CD8-positive, alpha-beta memory T cell (primary cell): ENCODE measurements around the gene ZNF462. TPM values are rescaled to one million over a fixed set of nuclear protein-coding genes. Genes with fewer than 3 reads are reported as not detected.
A peak's percentile ranks its signal among the peaks of the same experiment; 100 is the strongest.

Experiments used
- CTCF ChIA-PET: fragments of 350-600 bp; sonication (Branson Sonifier 250); formaldehyde crosslinking; loops from one replicate; lab custom pipeline; 2021; ENCODE audit warnings: antibody characterized with exemption; lab: Charles Lee
- POLR2A ChIA-PET: fragments of 350-600 bp; sonication (Branson Sonifier 250); formaldehyde crosslinking; loops from one replicate; lab custom pipeline; 2021; ENCODE audit warnings: antibody characterized with exemption; lab: Charles Lee
- DNase-seq, 5 donors: peaks; one replicate each; pipeline versions ENCODE4 v3.0.0 to v3.0.0-alpha.2; 2020 to 2022; ENCODE audit warnings: mixed read lengths in 1 of 5
- H3K27ac ChIP-seq: one replicate; pipeline ENCODE4 v1.7.0; 2013; ENCODE audit warnings: low read depth, mild to moderate bottlenecking, low read length, moderate library complexity
- H3K27me3 ChIP-seq: 2 replicates; pipeline ENCODE4 v1.7.0; 2013; ENCODE audit warnings: low read length, mild to moderate bottlenecking; ENCODE audit not compliant: insufficient read depth, poor library complexity, severe bottlenecking
- H3K36me3 ChIP-seq: 2 replicates; pipeline ENCODE4 v1.7.0; 2013; ENCODE audit warnings: mild to moderate bottlenecking, low read length, moderate library complexity; ENCODE audit not compliant: insufficient read depth
- H3K4me1 ChIP-seq: 2 replicates; pipeline ENCODE4 v1.7.0; 2013; ENCODE audit warnings: mild to moderate bottlenecking, low read length, moderate library complexity; ENCODE audit not compliant: insufficient read depth
- H3K4me3 ChIP-seq: 2 replicates; pipeline ENCODE4 v1.7.0; 2013; ENCODE audit warnings: mild to moderate bottlenecking, low read length
- H3K9me3 ChIP-seq: 2 replicates; pipeline ENCODE4 v1.7.0; 2013; ENCODE audit warnings: mild to moderate bottlenecking, low read length
- H3K27ac Mint-ChIP-seq, 8 donors: one replicate each; pipeline ENCODE4 v1.8.0; 2020 to 2021; ENCODE audit warnings: mixed read lengths in 8 of 8, mild to moderate bottlenecking in 6 of 8, inconsistent platforms in 3 of 8, moderate library complexity in 3 of 8
- H3K27me3 Mint-ChIP-seq, 2 donors: one replicate each; pipeline ENCODE4 v1.8.0; 2020 to 2021; ENCODE audit warnings: mixed read lengths in 2 of 2, mild to moderate bottlenecking in 1 of 2, moderate library complexity in 1 of 2
- H3K36me3 Mint-ChIP-seq, 3 donors: one replicate each; pipeline ENCODE4 v1.8.0; 2020 to 2021; ENCODE audit warnings: mixed read lengths in 3 of 3, inconsistent platforms in 1 of 3, mild to moderate bottlenecking in 1 of 3
- H3K4me1 Mint-ChIP-seq, 3 donors: one replicate each; pipeline ENCODE4 v1.8.0; 2020 to 2021; ENCODE audit warnings: mixed read lengths in 3 of 3, inconsistent platforms in 1 of 3, mild to moderate bottlenecking in 1 of 3
- H3K4me3 Mint-ChIP-seq, 7 donors: one replicate each; pipeline ENCODE4 v1.8.0; 2020 to 2021; ENCODE audit warnings: mixed read lengths in 7 of 7, mild to moderate bottlenecking in 6 of 7, moderate library complexity in 4 of 7, inconsistent platforms in 2 of 7
- H3K9me3 Mint-ChIP-seq, 5 donors: one replicate each; pipeline ENCODE4 v1.8.0; 2020 to 2022; ENCODE audit warnings: mixed read lengths in 5 of 5, mild to moderate bottlenecking in 3 of 5, moderate library complexity in 2 of 5, inconsistent platforms in 1 of 5
- polyA plus RNA-seq: library from polyadenylated mRNA; unstranded; fragments of 300-500 nt; fragmentation: Illumina TruSeq; gene quantifications from one replicate; pipeline ENCODE4 v1.2.3, GENCODE V29; 2021
- total RNA-seq, 2 experiments: library from RNA; stranded (reverse); gene quantifications; one replicate each; pipeline ENCODE4 v1.2.3, GENCODE V29; 2021

The ZNF462 gene
- total and polyA plus RNA-seq, 3 experiments from 2014 or later: 0.13 to 0.18 TPM; not detected in 1

- Mint-ChIP-seq H3K4me1 (peaks cover 4 to 8% (median 5%) of the 10 kb centered on the region in 3 donors), H3K27me3 (peaks cover 31 to 43% of the 10 kb centered on the region in 2 donors), H3K9me3 (peaks cover 10 to 24% (median 13%) of the 10 kb centered on the region in 5 donors), H3K27ac (no peak overlapping the region), H3K36me3 (no peaks in the 10 kb centered on the region), H3K4me3 (no peak overlapping the region)
- Histone ChIP-seq H3K9me3 (no peaks in the 10 kb centered on the region), H3K27me3 (no peaks in the 10 kb centered on the region), H3K36me3 (no peaks in the 10 kb centered on the region), H3K4me3 (no peak overlapping the region), H3K4me1 (peaks cover 5% of the 10 kb centered on the region), H3K27ac (no peak overlapping the region)
- POLR2A ChIA-PET: no interaction called here
- CTCF ChIA-PET: no interaction called here
- no peak for DNase-seq
Observed at GRCh38 chr9:106857811-106858470, 5.0 kb upstream of the ZNF462 start.

GRCh38 chr9:106859957-106860720, 2.8 kb upstream of the ZNF462 start:
- Histone ChIP-seq H3K9me3 (no peaks in the 10 kb centered on the region), H3K4me3 (no peak overlapping the region), H3K4me1 (peaks cover 5% of the 10 kb centered on the region), H3K27ac (no peak overlapping the region), H3K27me3 (no peaks in the 10 kb centered on the region), H3K36me3 (no peaks in the 10 kb centered on the region)
- no peak overlapping the region for H3K27ac Mint-ChIP-seq
- DNase-seq: no peak
- H3K4me3 Mint-ChIP-seq: peak overlapping the region in 2 of 7 donors; percentile 28
- CTCF ChIA-PET: no interaction called here
- peaks cover 35 to 59% of the 10 kb centered on the region in 2 donors for H3K27me3 Mint-ChIP-seq
- no peaks in the 10 kb centered on the region for H3K36me3 Mint-ChIP-seq
- peaks cover 4 to 10% (median 9%) of the 10 kb centered on the region in 3 donors for H3K4me1 Mint-ChIP-seq
- POLR2A ChIA-PET: no interaction called here
- H3K9me3 Mint-ChIP-seq: peaks cover 10 to 32% (median 14%) of the 10 kb centered on the region in 5 donors

- peaks cover 37 to 67% of the 10 kb centered on the region in 2 donors for H3K27me3 Mint-ChIP-seq
- peaks cover 4 to 10% (median 9%) of the 10 kb centered on the region in 3 donors for H3K4me1 Mint-ChIP-seq
- ChIA-PET POLR2A (no interaction called here), CTCF (no interaction called here)
- peaks cover 5% of the 10 kb centered on the region for H3K4me1 ChIP-seq
- no peaks in the 10 kb centered on the region for H3K36me3 ChIP-seq
- no peak overlapping the region for H3K27ac ChIP-seq
- peaks cover 10 to 37% (median 16%) of the 10 kb centered on the region in 5 donors for H3K9me3 Mint-ChIP-seq
- H3K4me3 ChIP-seq: no peak overlapping the region
- no peaks in the 10 kb centered on the region for H3K36me3 Mint-ChIP-seq
- peak overlapping the region in 2 of 7 donors; percentile 28 to 29 for H3K4me3 Mint-ChIP-seq
- H3K27me3 ChIP-seq: no peaks in the 10 kb centered on the region
- H3K27ac Mint-ChIP-seq: no peak overlapping the region
- no peak for DNase-seq
- no peaks in the 10 kb centered on the region for H3K9me3 ChIP-seq
Observed at GRCh38 chr9:106860721-106861639, 2.0 kb upstream of the ZNF462 start.

GRCh38 chr9:106861640-106862109, 1.3 kb upstream of the ZNF462 start:
- Histone ChIP-seq H3K27me3 (no peaks in the 10 kb centered on the region), H3K9me3 (no peaks in the 10 kb centered on the region), H3K27ac (no peak overlapping the region), H3K4me3 (no peak overlapping the region), H3K36me3 (no peaks in the 10 kb centered on the region), H3K4me1 (peaks cover 5% of the 10 kb centered on the region)
- Mint-ChIP-seq H3K9me3 (peaks cover 10 to 37% (median 16%) of the 10 kb centered on the region in 5 donors), H3K4me1 (peaks cover 4 to 10% (median 9%) of the 10 kb centered on the region in 3 donors), H3K4me3 (peak overlapping the region in 2 of 7 donors; percentile 19 to 29), H3K27ac (no peak overlapping the region), H3K36me3 (no peaks in the 10 kb centered on the region), H3K27me3 (peaks cover 37 to 67% of the 10 kb centered on the region in 2 donors)
- ChIA-PET CTCF (no interaction called here), POLR2A (no interaction called here)
- no peak for DNase-seq

- no peaks in the 10 kb centered on the region for H3K27me3 ChIP-seq
- H3K9me3 ChIP-seq: no peaks in the 10 kb centered on the region
- peaks cover 37 to 67% of the 10 kb centered on the region in 2 donors for H3K27me3 Mint-ChIP-seq
- H3K27ac ChIP-seq: no peak overlapping the region
- no peaks in the 10 kb centered on the region for H3K36me3 ChIP-seq
- POLR2A ChIA-PET: no interaction called here
- peaks cover 4 to 10% (median 9%) of the 10 kb centered on the region in 3 donors for H3K4me1 Mint-ChIP-seq
- peak overlapping the region in 5 of 7 donors; percentile 18 to 83 (median 60) for H3K4me3 Mint-ChIP-seq
- DNase-seq: no peak
- H3K27ac Mint-ChIP-seq: no peak overlapping the region
- H3K4me3 ChIP-seq: no peak overlapping the region
- H3K36me3 Mint-ChIP-seq: no peaks in the 10 kb centered on the region
- H3K9me3 Mint-ChIP-seq: peaks cover 10 to 37% (median 16%) of the 10 kb centered on the region in 5 donors
- CTCF ChIA-PET: no interaction called here
- H3K4me1 ChIP-seq: peaks cover 5% of the 10 kb centered on the region
Observed at GRCh38 chr9:106862110-106862820, 701 bp upstream of the ZNF462 start.

GRCh38 chr9:106864373-106865143, 1.6 kb downstream of the ZNF462 start:
- Mint-ChIP-seq H3K36me3 (no peaks in the 10 kb centered on the region), H3K27ac (no peak overlapping the region), H3K4me3 (peak overlapping the region in 3 of 7 donors; percentile 11 to 71 (median 25)), H3K4me1 (peaks cover 4 to 10% (median 9%) of the 10 kb centered on the region in 3 donors), H3K27me3 (peaks cover 26 to 52% of the 10 kb centered on the region in 2 donors), H3K9me3 (peaks cover 0 to 33% (median 16%) of the 10 kb centered on the region in 5 donors)
- H3K4me3 ChIP-seq: no peak overlapping the region
- no peaks in the 10 kb centered on the region for H3K27me3 ChIP-seq
- CTCF ChIA-PET: interaction anchor here (1.4 kb wide), 1 partner anchor 12 kb away, joined by 3 read pairs; no protein-coding TSS in a partner anchor
- peaks cover 5% of the 10 kb centered on the region for H3K4me1 ChIP-seq
- POLR2A ChIA-PET: no interaction called here
- no peak for DNase-seq
- H3K9me3 ChIP-seq: no peaks in the 10 kb centered on the region
- no peak overlapping the region for H3K27ac ChIP-seq
- H3K36me3 ChIP-seq: no peaks in the 10 kb centered on the region

- H3K27me3 Mint-ChIP-seq: peaks cover 16 to 38% of the 10 kb centered on the region in 2 donors
- H3K9me3 ChIP-seq: no peaks in the 10 kb centered on the region
- DNase-seq: no peak
- H3K36me3 ChIP-seq: no peaks in the 10 kb centered on the region
- no peak overlapping the region for H3K4me3 ChIP-seq
- H3K27ac Mint-ChIP-seq: no peak overlapping the region
- no peak overlapping the region for H3K4me3 Mint-ChIP-seq
- ChIA-PET CTCF (no interaction called here), POLR2A (no interaction called here)
- H3K36me3 Mint-ChIP-seq: no peaks in the 10 kb centered on the region
- peaks cover 4 to 21% (median 11%) of the 10 kb centered on the region in 5 donors for H3K9me3 Mint-ChIP-seq
- peaks cover 4 to 10% (median 7%) of the 10 kb centered on the region in 3 donors for H3K4me1 Mint-ChIP-seq
- no peak overlapping the region for H3K27ac ChIP-seq
- no peaks in the 10 kb centered on the region for H3K27me3 ChIP-seq
- peaks cover 2% of the 10 kb centered on the region for H3K4me1 ChIP-seq
Observed at GRCh38 chr9:106866243-106866642, 3.3 kb downstream of the ZNF462 start.
